Keratinocyte (primary cell): ENCODE measurements around the gene PLPPR1.

Experiments
- CTCF ChIP-seq, 3 experiments: IDR thresholded peaks in 1 of 3; conservative IDR thresholded peaks in 1 of 3; optimal IDR thresholded peaks in 1 of 3; 2 replicates in 2 of 3; 3 replicates in 1 of 3; pipeline versions ENCODE3 to v1.5.1; 2011; ENCODE audit warnings: low read length in 3 of 3, mild to moderate bottlenecking in 3 of 3, moderate library complexity in 2 of 3, control low read depth in 1 of 3, inconsistent platforms in 1 of 3; ENCODE audit not compliant: insufficient read depth in 2 of 3; ENCODE audit errors: extremely low read depth in 1 of 3
- EZH2 ChIP-seq: IDR thresholded peaks from one replicate; pipeline ENCODE4 v1.6.1; 2012; ENCODE audit warnings: inconsistent platforms, mild to moderate bottlenecking, low read length, moderate library complexity

GRCh38 chr9:100992632-100993031 is 35.9 kb upstream of the PLPPR1 start:
- no peak for TF ChIP-seq CTCF (optimal IDR thresholded peaks at IDR 0.05 in 1 of 3, IDR thresholded peaks at IDR 0.05 in 1 of 3, conservative IDR thresholded peaks at IDR 0.05 in 1 of 3; ENCODE audit: extremely low read depth in 1 of 3, insufficient read depth in 2 of 3, low read length in 3 of 3)
- no peak for TF ChIP-seq EZH2
